Cardiac fibroblast (primary cell): ENCODE measurements around the gene INO80C.

Experiments used
- DNase-seq, 2 donors: peaks; one replicate each; pipeline versions ENCODE4 v3.0.0 to v3.0.0-alpha.2; 2010; ENCODE audit warnings: low read depth in 2 of 2
- H3K4me3 ChIP-seq, 2 donors: replicated peaks in 1 of 2; 1 replicate in 1 of 2; 2 replicates in 1 of 2; pipeline ENCODE4 v1.5.1; 2011; ENCODE audit warnings: low read depth in 2 of 2, low read length in 2 of 2, mild to moderate bottlenecking in 2 of 2, moderate library complexity in 1 of 2
- CTCF ChIP-seq: IDR thresholded peaks from one replicate; pipeline ENCODE4 v1.5.1; 2011; ENCODE audit warnings: low read depth, mild to moderate bottlenecking, low read length, inconsistent platforms

The INO80C gene

GRCh38 chr18:35517715-35518114, 20.0 kb upstream of the INO80C start:
- TF ChIP-seq CTCF: no peak
- no peak for DNase-seq
- H3K4me3 ChIP-seq: no peak overlapping the region

- H3K4me3 ChIP-seq: no peak overlapping the region
- peak in 1 of 2 donors; percentile 11 for DNase-seq
- TF ChIP-seq CTCF: no peak
Observed at GRCh38 chr18:35516789-35517188, 19.0 kb upstream of the INO80C start.

- TF ChIP-seq CTCF: no peak
- no peak for DNase-seq
- H3K4me3 ChIP-seq: no peak overlapping the region
Observed at GRCh38 chr18:35516351-35516750, 18.6 kb upstream of the INO80C start.

- no peak for TF ChIP-seq CTCF
- H3K4me3 ChIP-seq: no peak overlapping the region
- no peak for DNase-seq
Observed at GRCh38 chr18:35515460-35516130, 17.8 kb upstream of the INO80C start.

- no peak for TF ChIP-seq CTCF
- DNase-seq: no peak
- no peak overlapping the region for H3K4me3 ChIP-seq
Observed at GRCh38 chr18:35514752-35515459, 17.1 kb upstream of the INO80C start.

- no peak for TF ChIP-seq CTCF
- DNase-seq: no peak
- no peak overlapping the region for H3K4me3 ChIP-seq
Observed at GRCh38 chr18:35514283-35514682, 16.5 kb upstream of the INO80C start.
